Heart right ventricle (tissue), 16 donors: ENCODE results near the gene MAD1L1. TPM values are rescaled to one million over a fixed set of nuclear protein-coding genes. Genes with fewer than 3 reads are reported as not detected.
A peak's percentile ranks its signal among the peaks of the same experiment; 100 is the strongest.

Experiments used
- ATAC-seq, 8 donors: fragments of 200-7000 bp; cut with Tn5 transposase; one replicate each; pipeline ENCODE4 v1.9.1; 2020; ENCODE audit warnings: mild to moderate bottlenecking in 8 of 8, moderate library complexity in 8 of 8, moderate number of reproducible peaks in 1 of 8
- DNase-seq, 2 donors: peaks; one replicate each; pipeline ENCODE4 v3.0.0-alpha.2; 2020
- H3K27ac ChIP-seq, 10 donors: fragments of 200-600 bp; sonication (generic) in 2 of 10; one replicate each; pipeline versions ENCODE4 v1.5.0 to v1.8.0; 2020 to 2022; ENCODE audit warnings: mild to moderate bottlenecking in 3 of 10
- H3K27me3 ChIP-seq, 7 donors: fragments of 200-600 bp; one replicate each; pipeline ENCODE4 v1.8.0; 2021 to 2022; ENCODE audit warnings: mild to moderate bottlenecking in 2 of 7
- H3K36me3 ChIP-seq, 9 donors: fragments of 200-600 bp; sonication (generic) in 1 of 9; one replicate each; pipeline versions ENCODE4 v1.5.0 to v1.8.0; 2020 to 2022; ENCODE audit warnings: mild to moderate bottlenecking in 2 of 9
- H3K4me1 ChIP-seq, 9 donors: fragments of 200-600 bp; sonication (generic) in 1 of 9; one replicate each; pipeline versions ENCODE4 v1.5.0 to v1.8.0; 2020 to 2022; ENCODE audit warnings: mild to moderate bottlenecking in 4 of 9
- H3K4me3 ChIP-seq, 10 donors: fragments of 200-600 bp; sonication (generic) in 2 of 10; one replicate each; pipeline versions ENCODE4 v1.5.0 to v1.8.0; 2020 to 2022; ENCODE audit warnings: mild to moderate bottlenecking in 7 of 10, moderate library complexity in 2 of 10
- H3K9me3 ChIP-seq, 11 donors: fragments of 200-600 bp in 10 of 11; sonication (generic) in 2 of 11; one replicate each; pipeline versions ENCODE4 v1.5.0 to v1.8.0; 2013 to 2022; ENCODE audit warnings: mild to moderate bottlenecking in 2 of 11, control low read depth in 1 of 11, moderate library complexity in 1 of 11
- CTCF ChIP-seq, 9 donors: fragments of 200-600 bp; sonication (generic) in 2 of 9; IDR thresholded peaks; one replicate each; pipeline versions ENCODE4 v1.5.0 to v1.8.0; 2021 to 2022; ENCODE audit warnings: antibody characterized with exemption in 9 of 9, mild to moderate bottlenecking in 5 of 9, moderate library complexity in 1 of 9
- whole genome bisulfite sequencing, 2 donors: extraction: QIAGEN DNeasy Blood & Tissue Kit; methylation state at CpG; one replicate each; pipeline ENCODE4 v1.1.7; 2013; ENCODE audit warnings: inconsistent platforms in 1 of 2; 5-methylcytosine and 5-hydroxymethylcytosine counted together
- intact Hi-C, 10 donors: fragments of 100-400 bp; cut with DNase I; formaldehyde crosslinking; loops; one replicate each; pipeline versions ENCODE4 v1.11.1 to v1.14.2; 2022
- polyA plus RNA-seq, 2 donors: library from polyadenylated mRNA; stranded (reverse); fragments of 200-250 nt; gene quantifications; one replicate each; pipeline ENCODE4 v1.2.3, GENCODE V29; 2013
- total RNA-seq, 10 donors: library from RNA; stranded (reverse); fragmentation: NEBNext Ultra II Directional in 3 of 10; extraction: Animal tissue kit (Norgen Biotek cat#: 25700) in 3 of 10; gene quantifications; one replicate each; pipeline versions ENCODE4 v1.2.1 to v1.2.4, GENCODE V29; 2021 to 2023
- donor health status: Arrhythmogenic right ventricular cardiomyopathy.
- donor health status: ischemic (EF 13 %, LVEDD 7.1; RV severe dilation, severe dysfunction).
- donor health status: healthy with polysubstance abuse.
- donor health status: DM: no; HTN: yes; CAD: no.
- donor health status: DM: no; HTN: no; CAD: no.
- donor health status: ischemic (EF 25% LVEDD 6.9; RV normal size, moderate dysfunction).
- donor health status: ischemic (EF 25% LVEDD 5.7; RV mildly dilated, moderate dysfunction).
- donor health status: healthy.
- donor health status: DM: yes; HTN: yes; CAD: no.
- donor health status: Ischemic cardiomyopathy.
- donor health status: ischemic (EF 35%, LVEDD 5.7; RV mildly dilated, moderate dysfunction).
- donor health status: nonischemic (EF 11% LVEDD 7.7; RV severe dilation, severe dysfunction).
- donor health status: DM: yes; HTN: yes; CAD: no.
- donor health status: PGD.
- donor health status: ischemic (EF 29% LVEDD 5.4; RV normal size, mild dysfunction).
- donor health status: nonischemic (EF 23%, LVEDD 6.1; RV moderate dilation, normal function).

The MAD1L1 gene
- total and polyA plus RNA-seq, 12 donors = 13.8 to 46.8 (median 20.2) TPM

- no peak for TF ChIP-seq CTCF (IDR thresholded peaks at IDR 0.05)
- Histone ChIP-seq H3K9me3 (no peaks in the 10 kb centered on the region), H3K27me3 (no peaks in the 10 kb centered on the region), H3K27ac (no peak overlapping the region), H3K36me3 (peaks cover 0 to 15% (median 0%) of the 10 kb centered on the region in 9 donors), H3K4me1 (peaks cover 0 to 3% (median 0%) of the 10 kb centered on the region in 9 donors), H3K4me3 (no peak overlapping the region)
- intact Hi-C loops = no loop called here
- WGBS, 2 donors = 96 to 98% methylated on average over 20 of the region's 20 CpGs
- ATAC-seq (no peak), DNase-seq (peak in 1 of 2 donors; percentile 6)
Measured at GRCh38 chr7:1934017-1934416, 298.7 kb downstream of the MAD1L1 start.

- TF ChIP-seq CTCF (IDR thresholded peaks at IDR 0.05) = no peak
- intact Hi-C loops = no loop called here
- WGBS, 2 donors = 79 to 81% methylated on average over 27 of the region's 27 CpGs
- Histone ChIP-seq H3K4me3 (no peak overlapping the region), H3K36me3 (peaks cover 0 to 15% (median 0%) of the 10 kb centered on the region in 9 donors), H3K27me3 (no peaks in the 10 kb centered on the region), H3K4me1 (peaks cover 0 to 3% (median 0%) of the 10 kb centered on the region in 9 donors), H3K27ac (no peak overlapping the region), H3K9me3 (no peaks in the 10 kb centered on the region)
- no peak for ATAC-seq
- DNase-seq = no peak
Measured at GRCh38 chr7:1933066-1933750, 299.5 kb downstream of the MAD1L1 start.

- no peak for DNase-seq
- Histone ChIP-seq H3K4me3 (no peak overlapping the region), H3K27me3 (no peaks in the 10 kb centered on the region), H3K9me3 (no peaks in the 10 kb centered on the region), H3K4me1 (peaks cover 0 to 3% (median 0%) of the 10 kb centered on the region in 9 donors), H3K36me3 (peaks cover 0 to 15% (median 0%) of the 10 kb centered on the region in 9 donors), H3K27ac (no peak overlapping the region)
- intact Hi-C loops = no loop called here
- 92 to 95% methylated on average over 9 of the region's 9 CpGs for WGBS, 2 donors
- TF ChIP-seq CTCF (IDR thresholded peaks at IDR 0.05) = no peak
- ATAC-seq = no peak
Measured at GRCh38 chr7:1931951-1932270, 300.8 kb downstream of the MAD1L1 start.

- H3K9me3 ChIP-seq = no peaks in the 10 kb centered on the region
- no peak for TF ChIP-seq CTCF (IDR thresholded peaks at IDR 0.05)
- no peak overlapping the region for H3K4me3 ChIP-seq
- no peak for ATAC-seq
- no peak overlapping the region for H3K27ac ChIP-seq
- 74 to 77% methylated on average over 22 of the region's 22 CpGs for WGBS, 2 donors
- peaks cover 0 to 3% (median 0%) of the 10 kb centered on the region in 9 donors for H3K4me1 ChIP-seq
- intact Hi-C loops = no loop called here
- no peaks in the 10 kb centered on the region for H3K27me3 ChIP-seq
- H3K36me3 ChIP-seq = peaks cover 0 to 13% (median 0%) of the 10 kb centered on the region in 9 donors
- DNase-seq = no peak
Measured at GRCh38 chr7:1931256-1931950, 301.3 kb downstream of the MAD1L1 start.
